ENCODE measurements around the gene TRIM14. TPM values are rescaled to one million over a fixed set of nuclear protein-coding genes. Genes with fewer than 3 reads are reported as not detected.

The TRIM14 gene
- total and polyA plus RNA-seq, 2 donors (not counting 1 experiment from before 2014, with no cell fraction given) = 22.5 to 23.9 TPM

GRCh38 chr9:98129451-98129881 is 10.4 kb upstream of the TRIM14 start:
- peak; percentile 81 for DNase-seq
- Histone ChIP-seq H3K4me2 (replicated peaks; ENCODE audit: low read depth, low read length, poor library complexity, severe bottlenecking) (peak overlapping the region; percentile 56), H3K79me2 (ENCODE audit: control insufficient read depth, insufficient read depth, low read length) (no peaks in the 10 kb centered on the region), H3K27ac (ENCODE audit: low read length in 2 of 2) (peak overlapping the region; percentile 8 to 42), H3K36me3 (replicated peaks in 1 of 2; ENCODE audit: control extremely low read depth in 1 of 2, control insufficient read depth in 1 of 2, extremely low read depth in 1 of 2, insufficient read depth in 2 of 2, low read length in 1 of 2) (no peaks in the 10 kb centered on the region), H3K4me3 (ENCODE audit: control extremely low read depth in 1 of 5, extremely low read depth in 1 of 5, insufficient read depth in 1 of 5, low read depth in 2 of 5, low read length in 4 of 5) (no peak overlapping the region), H3K9me3 (ENCODE audit: control extremely low read depth in 1 of 3, control insufficient read depth in 2 of 3, insufficient read depth in 1 of 3, low read length in 2 of 3) (no peaks in the 10 kb centered on the region), H3K4me1 (ENCODE audit: control insufficient read depth in 2 of 2, insufficient read depth in 2 of 2, low read length in 2 of 2) (peaks cover 20 to 36% of the 10 kb centered on the region in 2 donors), H2AFZ (ENCODE audit: insufficient read depth, low read depth, low read length, poor library complexity, severe bottlenecking) (no peak overlapping the region), H3K27me3 (replicated peaks in 1 of 4; ENCODE audit: control extremely low read depth in 1 of 4, control insufficient read depth in 3 of 4, insufficient read depth in 4 of 4, low read length in 3 of 4) (no peaks in the 10 kb centered on the region), H4K20me1 (ENCODE audit: control insufficient read depth, insufficient read depth, low read length, poor library complexity, severe bottlenecking) (no peaks in the 10 kb centered on the region), H3K9ac (ENCODE audit: low read length) (peak overlapping the region; percentile 39)
- no peak for TF ChIP-seq CTCF (IDR thresholded peaks at IDR 0.05)
- no peak for TF ChIP-seq EZH2 (IDR thresholded peaks at IDR 0.05; ENCODE audit: borderline replicate concordance, insufficient read depth, low read depth, low read length, poor library complexity, severe bottlenecking)
- H3K9me3 Mint-ChIP-seq (ENCODE audit: insufficient read depth) = no peaks in the 10 kb centered on the region
- ChIA-PET CTCF (interaction anchor here (0.8 to 2.5 kb wide), 6 partner anchors 10 to 206 kb away, joined by 3 to 11 read pairs (median 6); partner anchors contain the start of genes TBC1D2 and TRIM14), POLR2A (interaction anchor here (1.3 kb wide), 1 partner anchor 21 kb away, joined by 5 read pairs; no protein-coding TSS in a partner anchor)
- peak overlapping the region; percentile 43 for H3K4me3 Mint-ChIP-seq
- peak overlapping the region; percentile 80 for H3K27ac Mint-ChIP-seq
- H3K4me1 Mint-ChIP-seq = peaks cover 33% of the 10 kb centered on the region
- ATAC-seq (ENCODE audit: low read depth) = peak; percentile 91
- no peaks in the 10 kb centered on the region for H3K27me3 Mint-ChIP-seq
- intact Hi-C loops (cut with micrococcal nuclease) = loop anchor here (2.0 kb wide), 1 partner anchor 21 kb away; no protein-coding TSS in a partner anchor
- WGBS (ENCODE audit: insufficient coverage) = 83% methylated on average over 10 of the region's 10 CpGs

- Histone ChIP-seq H3K27ac (ENCODE audit: low read length in 2 of 2) (peak overlapping the region in 1 of 2 donors; percentile 34), H3K4me1 (ENCODE audit: control insufficient read depth in 2 of 2, insufficient read depth in 2 of 2, low read length in 2 of 2) (peaks cover 20 to 34% of the 10 kb centered on the region in 2 donors), H4K20me1 (ENCODE audit: control insufficient read depth, insufficient read depth, low read length, poor library complexity, severe bottlenecking) (no peaks in the 10 kb centered on the region), H3K4me2 (replicated peaks; ENCODE audit: low read depth, low read length, poor library complexity, severe bottlenecking) (peak overlapping the region; percentile 56), H3K27me3 (replicated peaks in 1 of 4; ENCODE audit: control extremely low read depth in 1 of 4, control insufficient read depth in 3 of 4, insufficient read depth in 4 of 4, low read length in 3 of 4) (no peaks in the 10 kb centered on the region), H3K9me3 (ENCODE audit: control extremely low read depth in 1 of 3, control insufficient read depth in 2 of 3, insufficient read depth in 1 of 3, low read length in 2 of 3) (no peaks in the 10 kb centered on the region), H3K36me3 (replicated peaks in 1 of 2; ENCODE audit: control extremely low read depth in 1 of 2, control insufficient read depth in 1 of 2, extremely low read depth in 1 of 2, insufficient read depth in 2 of 2, low read length in 1 of 2) (no peaks in the 10 kb centered on the region), H3K4me3 (ENCODE audit: control extremely low read depth in 1 of 5, extremely low read depth in 1 of 5, insufficient read depth in 1 of 5, low read depth in 2 of 5, low read length in 4 of 5) (no peak overlapping the region), H2AFZ (ENCODE audit: insufficient read depth, low read depth, low read length, poor library complexity, severe bottlenecking) (no peak overlapping the region), H3K9ac (ENCODE audit: low read length) (no peak overlapping the region), H3K79me2 (ENCODE audit: control insufficient read depth, insufficient read depth, low read length) (no peaks in the 10 kb centered on the region)
- Mint-ChIP-seq H3K4me1 (peaks cover 32% of the 10 kb centered on the region), H3K27ac (peak overlapping the region; percentile 80), H3K9me3 (ENCODE audit: insufficient read depth) (no peaks in the 10 kb centered on the region), H3K27me3 (no peaks in the 10 kb centered on the region), H3K4me3 (no peak overlapping the region)
- ATAC-seq (ENCODE audit: low read depth) (no peak), DNase-seq (no peak)
- intact Hi-C loops (cut with micrococcal nuclease) = loop anchor here (2.0 kb wide), 1 partner anchor 20 kb away; no protein-coding TSS in a partner anchor
- TF ChIP-seq CTCF (IDR thresholded peaks at IDR 0.05) (no peak), EZH2 (IDR thresholded peaks at IDR 0.05; ENCODE audit: borderline replicate concordance, insufficient read depth, low read depth, low read length, poor library complexity, severe bottlenecking) (no peak)
- ChIA-PET CTCF (interaction anchor here (1.3 to 2.5 kb wide), 4 partner anchors 9 to 54 kb away, joined by 5 to 11 read pairs (median 8); partner anchors contain the start of gene TRIM14), POLR2A (interaction anchor here (1.0 kb wide), 1 partner anchor 9 kb away, joined by 4 read pairs; the partner anchor contains the start of gene TRIM14)
- WGBS (ENCODE audit: insufficient coverage) = 97% methylated on average over 16 of the region's 16 CpGs
Measured at GRCh38 chr9:98128316-98128715, 9.3 kb upstream of the TRIM14 start.

Measured in B cell (primary cell).